Left ventricle myocardium inferior (tissue), 1 donor: ENCODE measurements around the gene SOX13. TPM values are rescaled to one million over a fixed set of nuclear protein-coding genes. Genes with fewer than 3 reads are reported as not detected.
A peak's percentile ranks its signal among the peaks of the same experiment; 100 is the strongest.

Experiments used
- DNase-seq: peaks from one replicate; pipeline ENCODE4 v3.0.0-alpha.2; 2020
- H3K27ac ChIP-seq: fragments of 200-600 bp; replicated peaks from 2 replicates; pipeline ENCODE4 v1.8.0; 2021
- H3K27me3 ChIP-seq: fragments of 200-600 bp; 2 replicates; pipeline ENCODE4 v1.8.0; 2021; ENCODE audit warnings: low read depth
- H3K36me3 ChIP-seq: fragments of 200-600 bp; 2 replicates; pipeline ENCODE4 v1.8.0; 2021
- H3K4me1 ChIP-seq: fragments of 200-600 bp; 2 replicates; pipeline ENCODE4 v1.8.0; 2021
- H3K4me3 ChIP-seq: fragments of 200-600 bp; 2 replicates; pipeline ENCODE4 v1.8.0; 2021; ENCODE audit warnings: mild to moderate bottlenecking, moderate library complexity
- H3K9me3 ChIP-seq: fragments of 200-600 bp; replicated peaks from 2 replicates; pipeline ENCODE4 v1.8.0; 2021
- intact Hi-C: fragments of 100-400 bp; cut with micrococcal nuclease; formaldehyde crosslinking; loops from one replicate; pipeline ENCODE4 v1.11.0; 2022
- total RNA-seq: library from RNA; stranded (reverse); fragmentation: NEBNext Ultra II Directional; extraction: Animal tissue kit (Norgen Biotek cat#: 25700); gene quantifications from one replicate; pipeline ENCODE4 v1.2.1, GENCODE V29; 2021
- TF ChIP-seq, protein P1 (sequence below): fragments of 200-600 bp; IDR thresholded peaks from 2 replicates; pipeline ENCODE4 v1.8.0; 2021; ENCODE audit warnings: antibody characterized with exemption, mild to moderate bottlenecking, borderline replicate concordance
- donor health status: DM: no; HTN: yes; CAD: no; lungs with severe emphysema.

The SOX13 gene
- total RNA-seq, 1 donor from 2014 or later = 13.1 TPM

DNA sequence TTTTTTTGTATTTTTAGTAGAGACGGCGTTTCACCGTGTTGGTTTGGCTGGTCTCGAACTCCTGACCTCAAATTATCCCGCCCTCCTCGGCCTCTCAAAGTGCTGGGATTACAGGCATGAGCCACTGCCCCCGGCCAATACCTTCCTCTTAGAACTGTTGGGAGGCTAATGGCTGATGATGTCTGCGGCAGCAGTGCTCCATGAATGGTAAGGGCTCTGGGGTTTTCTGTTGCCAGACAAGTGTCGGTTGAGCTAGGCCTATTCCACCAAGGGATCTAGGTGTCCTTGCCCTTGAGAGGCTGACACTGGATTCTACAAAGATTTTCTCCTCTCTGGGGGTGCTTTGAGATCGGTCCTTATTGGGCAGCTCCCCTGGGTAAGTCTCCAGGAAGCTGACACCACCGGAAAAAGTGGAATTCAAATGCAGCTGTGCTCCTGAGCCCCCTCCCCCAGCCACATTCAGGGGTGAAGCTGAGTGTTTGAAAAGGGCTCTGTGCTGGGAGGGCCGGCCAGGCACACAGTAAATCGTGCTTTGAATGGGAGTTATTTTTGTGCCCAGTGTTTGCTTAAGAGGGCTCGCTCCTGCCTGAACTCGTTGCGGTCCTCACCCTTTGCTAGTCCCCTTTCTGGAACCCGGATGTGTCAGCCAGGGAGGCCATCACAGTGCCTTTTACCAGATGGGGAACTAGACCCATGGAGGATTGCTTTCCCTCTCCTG lies 5.2 kb downstream of the SOX13 start:
- Histone ChIP-seq H3K9me3 (no peaks in the 10 kb centered on the region), H3K36me3 (no peaks in the 10 kb centered on the region), H3K4me3 (peak overlapping the region; percentile 25), H3K27me3 (no peaks in the 10 kb centered on the region), H3K27ac (peak overlapping the region; percentile 67), H3K4me1 (peaks cover 100% of the 10 kb centered on the region)
- intact Hi-C loops = no loop called here
- TF ChIP-seq, protein P1, sequence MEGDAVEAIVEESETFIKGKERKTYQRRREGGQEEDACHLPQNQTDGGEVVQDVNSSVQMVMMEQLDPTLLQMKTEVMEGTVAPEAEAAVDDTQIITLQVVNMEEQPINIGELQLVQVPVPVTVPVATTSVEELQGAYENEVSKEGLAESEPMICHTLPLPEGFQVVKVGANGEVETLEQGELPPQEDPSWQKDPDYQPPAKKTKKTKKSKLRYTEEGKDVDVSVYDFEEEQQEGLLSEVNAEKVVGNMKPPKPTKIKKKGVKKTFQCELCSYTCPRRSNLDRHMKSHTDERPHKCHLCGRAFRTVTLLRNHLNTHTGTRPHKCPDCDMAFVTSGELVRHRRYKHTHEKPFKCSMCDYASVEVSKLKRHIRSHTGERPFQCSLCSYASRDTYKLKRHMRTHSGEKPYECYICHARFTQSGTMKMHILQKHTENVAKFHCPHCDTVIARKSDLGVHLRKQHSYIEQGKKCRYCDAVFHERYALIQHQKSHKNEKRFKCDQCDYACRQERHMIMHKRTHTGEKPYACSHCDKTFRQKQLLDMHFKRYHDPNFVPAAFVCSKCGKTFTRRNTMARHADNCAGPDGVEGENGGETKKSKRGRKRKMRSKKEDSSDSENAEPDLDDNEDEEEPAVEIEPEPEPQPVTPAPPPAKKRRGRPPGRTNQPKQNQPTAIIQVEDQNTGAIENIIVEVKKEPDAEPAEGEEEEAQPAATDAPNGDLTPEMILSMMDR = no peak
- DNase-seq = no peak

DNA sequence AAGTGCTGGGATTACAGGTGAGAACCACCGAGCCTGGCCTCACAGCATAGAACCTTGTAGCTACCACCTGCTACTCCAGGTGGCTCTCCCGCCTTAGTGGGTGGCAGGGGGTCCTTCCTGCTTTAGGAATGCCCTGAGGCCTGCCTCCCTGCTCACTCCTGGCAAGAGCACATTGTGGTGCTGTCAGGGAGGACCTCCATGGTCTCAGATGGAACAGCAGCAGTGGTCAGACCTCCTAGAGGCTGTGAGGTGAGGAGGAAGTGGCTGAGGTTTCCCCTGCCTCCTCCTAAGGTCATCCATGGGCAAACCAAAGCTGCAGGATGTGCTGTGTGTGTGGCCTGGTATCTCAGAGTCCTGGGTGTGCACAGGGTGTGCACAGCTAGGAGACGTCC lies 6.7 kb downstream of the SOX13 start:
- Histone ChIP-seq H3K27ac (peak overlapping the region; percentile 67), H3K36me3 (no peaks in the 10 kb centered on the region), H3K27me3 (no peaks in the 10 kb centered on the region), H3K9me3 (no peaks in the 10 kb centered on the region), H3K4me1 (peaks cover 100% of the 10 kb centered on the region), H3K4me3 (peak overlapping the region; percentile 11)
- DNase-seq = no peak
- intact Hi-C loops = no loop called here
- TF ChIP-seq, protein P1 = no peak

DNA sequence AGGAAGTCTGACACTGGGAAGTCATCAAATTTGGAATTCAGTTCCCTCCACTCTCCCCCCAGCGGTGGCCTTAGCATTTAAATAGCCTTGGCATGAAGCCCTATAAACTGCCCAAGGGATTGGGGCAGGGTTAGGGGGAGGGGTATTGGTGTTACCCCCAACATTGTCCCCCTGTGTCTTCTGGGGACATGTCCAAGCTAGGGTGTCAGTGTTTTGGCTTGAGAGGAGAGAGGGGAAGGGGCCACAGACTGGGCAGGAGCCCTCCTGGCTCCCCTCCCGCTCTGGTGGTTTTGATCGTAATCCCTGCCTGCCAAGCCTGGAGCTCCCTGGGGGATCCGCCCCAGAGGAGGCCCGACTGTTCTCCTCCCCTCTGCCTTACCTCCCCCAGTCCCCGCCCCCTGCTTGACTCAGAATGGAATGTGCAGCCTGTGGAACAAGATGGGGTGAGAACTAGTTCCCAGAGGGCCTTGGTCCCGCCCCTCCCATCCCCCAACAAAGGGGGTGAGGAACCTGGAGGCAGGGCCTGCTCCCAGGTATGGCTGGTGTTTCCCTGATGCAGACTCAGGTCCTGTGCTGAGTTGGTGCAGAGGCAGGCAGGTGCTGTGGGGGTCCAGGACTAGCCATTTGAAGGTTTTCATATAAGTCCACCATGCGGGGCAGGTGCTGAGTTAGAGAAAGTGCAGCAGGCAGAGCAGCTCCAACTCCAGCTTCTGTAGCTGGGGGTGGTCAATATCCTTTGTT lies 7.4 kb downstream of the SOX13 start:
- intact Hi-C loops = no loop called here
- peak; percentile 74 for DNase-seq
- no peaks in the 10 kb centered on the region for H3K9me3 ChIP-seq
- TF ChIP-seq, protein P1 = peak; percentile 26
- H3K4me1 ChIP-seq = peaks cover 100% of the 10 kb centered on the region
- peak overlapping the region; percentile 11 for H3K4me3 ChIP-seq
- no peaks in the 10 kb centered on the region for H3K27me3 ChIP-seq
- H3K27ac ChIP-seq = peak overlapping the region; percentile 67
- H3K36me3 ChIP-seq = no peaks in the 10 kb centered on the region

DNA sequence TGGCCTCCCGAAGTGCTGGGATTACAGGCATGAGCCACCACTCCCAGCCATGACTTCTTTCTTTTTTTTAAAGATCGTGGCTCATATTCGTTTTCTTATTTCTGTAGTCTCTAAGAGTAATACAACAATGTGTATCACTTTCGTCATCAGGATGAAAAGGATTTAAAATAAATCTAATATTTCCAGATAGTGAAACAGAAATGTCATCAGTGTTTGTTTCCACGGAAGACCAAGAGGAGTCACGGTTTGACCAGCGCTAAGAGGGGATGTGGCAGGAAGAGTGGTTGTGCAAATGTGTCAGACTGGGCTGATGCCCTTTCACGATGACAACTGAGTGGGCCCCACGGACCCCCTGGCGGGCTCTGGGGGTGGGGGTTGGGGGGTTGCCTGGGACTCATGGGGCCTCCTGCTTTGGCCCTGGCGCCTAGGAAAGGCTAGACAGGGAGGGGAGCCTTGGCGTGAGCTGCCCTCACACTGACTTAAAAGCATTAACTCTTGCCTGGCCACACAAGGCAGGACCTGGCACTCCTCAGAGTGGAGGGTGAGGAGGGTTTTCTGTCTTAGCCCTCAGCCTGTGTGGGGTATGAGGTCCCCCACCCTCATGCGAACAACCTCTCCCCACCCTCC lies 8.4 kb downstream of the SOX13 start:
- TF ChIP-seq, protein P1 = no peak
- Histone ChIP-seq H3K4me1 (peaks cover 100% of the 10 kb centered on the region), H3K27ac (peak overlapping the region; percentile 67), H3K27me3 (no peaks in the 10 kb centered on the region), H3K4me3 (no peak overlapping the region), H3K36me3 (no peaks in the 10 kb centered on the region), H3K9me3 (no peaks in the 10 kb centered on the region)
- no peak for DNase-seq
- intact Hi-C loops = no loop called here

DNA sequence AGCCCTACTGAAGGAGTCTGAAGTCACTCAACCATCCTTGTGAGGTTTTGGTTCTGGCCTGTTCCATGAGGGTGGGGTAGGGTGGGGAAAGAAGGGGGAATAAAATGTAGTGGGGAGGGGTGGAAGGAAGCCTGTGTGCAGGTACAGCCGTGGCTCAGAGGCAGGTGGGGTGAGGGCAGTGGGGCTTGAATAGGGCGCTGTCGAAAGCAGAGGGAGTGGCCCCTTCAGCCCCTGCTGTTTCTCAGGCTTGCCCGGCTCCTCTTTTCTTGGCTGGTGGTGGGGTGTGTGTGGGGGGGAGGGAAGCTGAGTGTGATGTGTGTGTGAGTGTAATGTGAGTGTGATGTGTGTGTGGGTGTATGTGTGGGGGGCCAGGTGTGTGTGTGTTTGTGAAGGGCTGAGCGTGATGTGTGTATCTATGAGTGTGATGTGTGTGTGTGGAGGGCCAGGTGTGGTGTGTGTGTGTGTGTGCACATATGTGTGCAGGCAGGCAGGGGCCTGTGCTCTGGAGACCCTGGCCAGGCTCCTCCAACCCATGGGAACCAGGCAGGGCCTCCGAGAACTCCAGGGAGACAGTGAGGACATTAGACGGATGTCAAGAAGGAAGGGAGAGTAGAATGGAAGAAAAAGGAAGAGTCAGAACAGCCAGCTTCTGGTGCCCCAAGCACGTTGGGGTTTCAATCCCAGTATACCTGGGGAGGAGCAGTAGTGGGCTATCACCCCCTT lies 9.0 kb downstream of the SOX13 start:
- H3K4me1 ChIP-seq = peaks cover 100% of the 10 kb centered on the region
- TF ChIP-seq, protein P1 = no peak
- intact Hi-C loops = no loop called here
- no peaks in the 10 kb centered on the region for H3K9me3 ChIP-seq
- H3K36me3 ChIP-seq = no peaks in the 10 kb centered on the region
- peak overlapping the region; percentile 67 for H3K27ac ChIP-seq
- no peaks in the 10 kb centered on the region for H3K27me3 ChIP-seq
- no peak overlapping the region for H3K4me3 ChIP-seq
- no peak for DNase-seq
